Upper lobe of right lung (tissue), 1 donor: ENCODE data around the gene EVA1C. TPM values are rescaled to one million over a fixed set of nuclear protein-coding genes. Genes with fewer than 3 reads are reported as not detected.
A peak's percentile ranks its signal among the peaks of the same experiment; 100 is the strongest.
"Not testable (repeated sequence)": the region's sequence is repeated elsewhere in the genome, so short reads cannot be mapped to it uniquely, and the experiment has no call there.

ENCODE experiments used
- ATAC-seq: fragments of 200-7000 bp; cut with Tn5 transposase; one replicate; pipeline ENCODE4 v1.9.1; 2020; ENCODE audit warnings: mild to moderate bottlenecking, moderate library complexity
- DNase-seq: peaks from one replicate; pipeline ENCODE4 v3.0.0-alpha.2; 2020
- H3K27ac ChIP-seq: fragments of 200-600 bp; one replicate; pipeline ENCODE4 v1.8.0; 2022
- H3K27me3 ChIP-seq: fragments of 200-600 bp; one replicate; pipeline ENCODE4 v1.8.0; 2022; ENCODE audit warnings: mild to moderate bottlenecking
- H3K36me3 ChIP-seq: fragments of 200-600 bp; one replicate; pipeline ENCODE4 v1.8.0; 2022
- H3K4me1 ChIP-seq: fragments of 200-600 bp; one replicate; pipeline ENCODE4 v1.8.0; 2022
- H3K4me3 ChIP-seq: fragments of 200-600 bp; one replicate; pipeline ENCODE4 v1.8.0; 2022; ENCODE audit warnings: mild to moderate bottlenecking
- H3K9me3 ChIP-seq: fragments of 200-600 bp; one replicate; pipeline ENCODE4 v1.8.0; 2022
- CTCF ChIP-seq: fragments of 200-600 bp; IDR thresholded peaks from one replicate; pipeline ENCODE4 v1.8.0; 2022; ENCODE audit warnings: antibody characterized with exemption
- intact Hi-C: fragments of 100-400 bp; cut with DNase I; formaldehyde crosslinking; loops from one replicate; pipeline ENCODE4 v1.11.0; 2022
- total RNA-seq: library from RNA; stranded (reverse); fragmentation: NEBNext Ultra II Directional; extraction: Animal tissue kit (Norgen Biotek cat#: 25700); gene quantifications from one replicate; pipeline ENCODE4 v1.2.1, GENCODE V29; 2021
- donor health status: DM: no; HTN: yes; CAD: no; lungs with severe emphysema.

Gene EVA1C
- total RNA-seq, 1 donor from 2014 or later, result 55.4 TPM

GRCh38 chr21:32389337-32390015 lies 23.0 kb upstream of the EVA1C start:
- Histone ChIP-seq H3K36me3 (peaks cover 4% of the 10 kb centered on the region), H3K9me3 (no peaks in the 10 kb centered on the region), H3K4me1 (peaks cover 14% of the 10 kb centered on the region), H3K27me3 (no peaks in the 10 kb centered on the region), H3K4me3 (no peak overlapping the region), H3K27ac (no peak overlapping the region)
- intact Hi-C loops, result no loop called here
- no peak for TF ChIP-seq CTCF
- ATAC-seq (no peak), DNase-seq (no peak)

- ATAC-seq, DNase-seq, H3K27me3 ChIP-seq, intact Hi-C loops, H3K4me3 ChIP-seq, H3K36me3 ChIP-seq, H3K27ac ChIP-seq, H3K9me3 ChIP-seq: not testable (repeated sequence)
- peaks cover 14% of the 10 kb centered on the region for H3K4me1 ChIP-seq
Observed at GRCh38 chr21:32390537-32391224, 21.8 kb upstream of the EVA1C start.

GRCh38 chr21:32391755-32392154 lies 20.8 kb upstream of the EVA1C start:
- Histone ChIP-seq H3K27ac (no peak overlapping the region), H3K9me3 (no peaks in the 10 kb centered on the region), H3K4me3 (peak overlapping the region; percentile 94), H3K36me3 (no peaks in the 10 kb centered on the region), H3K27me3 (no peaks in the 10 kb centered on the region), H3K4me1 (peaks cover 14% of the 10 kb centered on the region)
- DNase-seq (no peak), ATAC-seq (no peak)
- TF ChIP-seq CTCF, result no peak
- intact Hi-C loops, result no loop called here

GRCh38 chr21:32392299-32392879 lies 20.1 kb upstream of the EVA1C start:
- no peaks in the 10 kb centered on the region for H3K36me3 ChIP-seq
- no peaks in the 10 kb centered on the region for H3K27me3 ChIP-seq
- peak overlapping the region; percentile 94 for H3K4me3 ChIP-seq
- peak overlapping the region; percentile 26 for H3K27ac ChIP-seq
- DNase-seq (no peak), ATAC-seq (peak; percentile 46)
- H3K9me3 ChIP-seq, result no peaks in the 10 kb centered on the region
- TF ChIP-seq CTCF, result no peak
- intact Hi-C loops, result no loop called here
- H3K4me1 ChIP-seq, result peaks cover 14% of the 10 kb centered on the region

- H3K4me3 ChIP-seq, result peak within 1 kb of the TSS; percentile 94
- no peak for TF ChIP-seq CTCF
- DNase-seq (peak; percentile 98), ATAC-seq (peak; percentile 99)
- H3K27ac ChIP-seq, result peak within 1 kb of the TSS; percentile 87
- H3K4me1 ChIP-seq, result peaks cover 14% of the 10 kb centered on the region
- intact Hi-C loops, result no loop called here
- no peaks in the 10 kb centered on the region for H3K9me3 ChIP-seq
- no peaks in the 10 kb centered on the region for H3K36me3 ChIP-seq
- no peaks in the 10 kb centered on the region for H3K27me3 ChIP-seq
Observed at GRCh38 chr21:32392880-32393676, 19.4 kb upstream of the EVA1C start, which contains the start of gene URB1. URB1 (minus strand) TSS chr21:32393012; CDS start chr21:32392910, 102 bp downstream.
